Measurements from ENCODE around the gene PDE4A. TPM values are rescaled to one million over a fixed set of nuclear protein-coding genes. Genes with fewer than 3 reads are reported as not detected.

Gene PDE4A
- total and polyA plus RNA-seq, 2 donors (not counting 1 experiment from before 2014, with no cell fraction given): 3.6 to 4.1 TPM

DNA sequence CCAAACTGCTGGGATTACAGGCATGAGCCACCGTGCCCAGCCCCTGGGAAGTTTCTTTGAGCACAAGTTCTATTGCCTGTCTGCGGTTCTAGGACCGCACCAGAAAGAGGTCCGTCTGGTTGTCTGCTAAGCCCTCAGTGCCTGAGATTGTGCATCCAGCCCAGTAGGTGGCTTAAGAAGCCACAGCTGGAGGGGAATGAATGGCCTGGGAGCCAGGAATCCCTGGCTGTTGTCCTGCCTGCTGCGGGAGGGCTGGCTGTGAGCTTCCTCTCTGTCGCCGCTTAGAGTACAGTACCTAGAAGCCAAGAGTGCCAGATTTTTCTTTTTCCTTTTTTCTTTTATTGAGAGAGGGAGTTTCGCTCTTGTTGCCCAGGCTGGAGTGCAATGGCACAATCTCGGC, 35.8 kb upstream of the PDE4A start:
- Histone ChIP-seq H3K4me3 (replicated peaks in 1 of 4; ENCODE audit: control extremely low read depth in 1 of 4, insufficient read depth in 1 of 4, low read depth in 3 of 4, low read length in 4 of 4) (no peak overlapping the region), H3K27ac (ENCODE audit: insufficient read depth, low read length) (no peak overlapping the region), H3K36me3 (ENCODE audit: control insufficient read depth, insufficient read depth, low read length) (no peaks in the 10 kb centered on the region), H3K79me2 (ENCODE audit: control insufficient read depth, insufficient read depth, low read length) (peaks cover 7% of the 10 kb centered on the region), H3K27me3 (ENCODE audit: control insufficient read depth, insufficient read depth, low read length) (no peaks in the 10 kb centered on the region), H3K4me2 (ENCODE audit: extremely low read depth, insufficient read depth, low read length) (no peak overlapping the region), H3K9me3 (ENCODE audit: control insufficient read depth, insufficient read depth, low read depth, low read length) (no peaks in the 10 kb centered on the region), H3K4me1 (ENCODE audit: control insufficient read depth, extremely low read depth, insufficient read depth, low read length) (no peaks in the 10 kb centered on the region), H3K9ac (ENCODE audit: insufficient read depth, low read length) (no peak overlapping the region), H2AFZ (ENCODE audit: low read length) (no peak overlapping the region), H4K20me1 (ENCODE audit: control insufficient read depth, extremely low read depth, insufficient read depth, low read length) (no peaks in the 10 kb centered on the region)
- TF ChIP-seq, protein P1, sequence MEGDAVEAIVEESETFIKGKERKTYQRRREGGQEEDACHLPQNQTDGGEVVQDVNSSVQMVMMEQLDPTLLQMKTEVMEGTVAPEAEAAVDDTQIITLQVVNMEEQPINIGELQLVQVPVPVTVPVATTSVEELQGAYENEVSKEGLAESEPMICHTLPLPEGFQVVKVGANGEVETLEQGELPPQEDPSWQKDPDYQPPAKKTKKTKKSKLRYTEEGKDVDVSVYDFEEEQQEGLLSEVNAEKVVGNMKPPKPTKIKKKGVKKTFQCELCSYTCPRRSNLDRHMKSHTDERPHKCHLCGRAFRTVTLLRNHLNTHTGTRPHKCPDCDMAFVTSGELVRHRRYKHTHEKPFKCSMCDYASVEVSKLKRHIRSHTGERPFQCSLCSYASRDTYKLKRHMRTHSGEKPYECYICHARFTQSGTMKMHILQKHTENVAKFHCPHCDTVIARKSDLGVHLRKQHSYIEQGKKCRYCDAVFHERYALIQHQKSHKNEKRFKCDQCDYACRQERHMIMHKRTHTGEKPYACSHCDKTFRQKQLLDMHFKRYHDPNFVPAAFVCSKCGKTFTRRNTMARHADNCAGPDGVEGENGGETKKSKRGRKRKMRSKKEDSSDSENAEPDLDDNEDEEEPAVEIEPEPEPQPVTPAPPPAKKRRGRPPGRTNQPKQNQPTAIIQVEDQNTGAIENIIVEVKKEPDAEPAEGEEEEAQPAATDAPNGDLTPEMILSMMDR (conservative IDR thresholded peaks at IDR 0.05 in 1 of 2, IDR thresholded peaks at IDR 0.05 in 1 of 2; ENCODE audit: low read depth in 1 of 2, low read length in 2 of 2): no peak
- no peak for TF ChIP-seq EZH2 (IDR thresholded peaks at IDR 0.05; ENCODE audit: low read length, missing control alignments)
- DNase-seq (ENCODE audit: low read depth in 2 of 2): no peak

GRCh38 chr19:10388957-10389356, 31.4 kb upstream of the PDE4A start:
- Histone ChIP-seq H3K36me3 (ENCODE audit: control insufficient read depth, insufficient read depth, low read length) (peaks cover 22% of the 10 kb centered on the region), H3K27ac (ENCODE audit: insufficient read depth, low read length) (no peak overlapping the region), H4K20me1 (ENCODE audit: control insufficient read depth, extremely low read depth, insufficient read depth, low read length) (no peaks in the 10 kb centered on the region), H3K27me3 (ENCODE audit: control insufficient read depth, insufficient read depth, low read length) (no peaks in the 10 kb centered on the region), H3K4me2 (ENCODE audit: extremely low read depth, insufficient read depth, low read length) (no peak overlapping the region), H3K79me2 (ENCODE audit: control insufficient read depth, insufficient read depth, low read length) (no peaks in the 10 kb centered on the region), H3K4me3 (replicated peaks in 1 of 4; ENCODE audit: control extremely low read depth in 1 of 4, insufficient read depth in 1 of 4, low read depth in 3 of 4, low read length in 4 of 4) (no peak overlapping the region), H3K9me3 (ENCODE audit: control insufficient read depth, insufficient read depth, low read depth, low read length) (no peaks in the 10 kb centered on the region), H3K4me1 (ENCODE audit: control insufficient read depth, extremely low read depth, insufficient read depth, low read length) (no peaks in the 10 kb centered on the region), H2AFZ (ENCODE audit: low read length) (no peak overlapping the region), H3K9ac (ENCODE audit: insufficient read depth, low read length) (no peak overlapping the region)
- DNase-seq (ENCODE audit: low read depth in 2 of 2): peak; percentile 59 to 78
- no peak for TF ChIP-seq EZH2 (IDR thresholded peaks at IDR 0.05; ENCODE audit: low read length, missing control alignments)
- TF ChIP-seq, protein P1 (conservative IDR thresholded peaks at IDR 0.05 in 1 of 2, IDR thresholded peaks at IDR 0.05 in 1 of 2; ENCODE audit: low read depth in 1 of 2, low read length in 2 of 2): peak; percentile 95 to 96

- H3K9me3 ChIP-seq (ENCODE audit: control insufficient read depth, insufficient read depth, low read depth, low read length): no peaks in the 10 kb centered on the region
- H3K36me3 ChIP-seq (ENCODE audit: control insufficient read depth, insufficient read depth, low read length): peaks cover 25% of the 10 kb centered on the region
Measured at GRCh38 chr19:10389863-10390262, 30.5 kb upstream of the PDE4A start.

More at GRCh38 chr19:10389863-10390262, 30.5 kb upstream of the PDE4A start:
- H3K9ac ChIP-seq (ENCODE audit: insufficient read depth, low read length): no peak overlapping the region
- H3K4me1 ChIP-seq (ENCODE audit: control insufficient read depth, extremely low read depth, insufficient read depth, low read length): no peaks in the 10 kb centered on the region
- H3K4me2 ChIP-seq (ENCODE audit: extremely low read depth, insufficient read depth, low read length): no peak overlapping the region
- H3K4me3 ChIP-seq (replicated peaks in 1 of 4; ENCODE audit: control extremely low read depth in 1 of 4, insufficient read depth in 1 of 4, low read depth in 3 of 4, low read length in 4 of 4): no peak overlapping the region
- no peaks in the 10 kb centered on the region for H3K27me3 ChIP-seq (ENCODE audit: control insufficient read depth, insufficient read depth, low read length)
- H2AFZ ChIP-seq (ENCODE audit: low read length): no peak overlapping the region
- no peaks in the 10 kb centered on the region for H3K79me2 ChIP-seq (ENCODE audit: control insufficient read depth, insufficient read depth, low read length)
- TF ChIP-seq, protein P1 (conservative IDR thresholded peaks at IDR 0.05 in 1 of 2, IDR thresholded peaks at IDR 0.05 in 1 of 2; ENCODE audit: low read depth in 1 of 2, low read length in 2 of 2): peak in 1 of 2 donors; percentile 24
- TF ChIP-seq EZH2 (IDR thresholded peaks at IDR 0.05; ENCODE audit: low read length, missing control alignments): no peak
- no peaks in the 10 kb centered on the region for H4K20me1 ChIP-seq (ENCODE audit: control insufficient read depth, extremely low read depth, insufficient read depth, low read length)
- DNase-seq (ENCODE audit: low read depth in 2 of 2): no peak
- H3K27ac ChIP-seq (ENCODE audit: insufficient read depth, low read length): no peak overlapping the region

All from fibroblast of lung (primary cell).